Measurements from ENCODE around the gene CGRRF1. TPM values are rescaled to one million over a fixed set of nuclear protein-coding genes. Genes with fewer than 3 reads are reported as not detected.

Gene CGRRF1
- total RNA-seq, 1 experiment from 2014 or later = 19.1 TPM

- H3K27ac ChIP-seq (ENCODE audit: insufficient read length, low read depth, low read length) = peak overlapping the region; percentile 91
- no peak overlapping the region for H3K56ac ChIP-seq (ENCODE audit: insufficient read length, low read depth, low read length)
- no peak overlapping the region for H3T11ph ChIP-seq (ENCODE audit: low read length)
- H3K14ac ChIP-seq (ENCODE audit: insufficient read depth, low read length) = peak overlapping the region; percentile 66; the same call in 1 of the 2 replicates
- no peak for DNase-seq
- H4K20me1 ChIP-seq (ENCODE audit: control insufficient read depth, insufficient read depth, insufficient read length) = no peaks in the 10 kb centered on the region
- no peaks in the 10 kb centered on the region for H3K27me3 ChIP-seq (ENCODE audit: insufficient read depth, low read length)
- no peaks in the 10 kb centered on the region for H3K9me3 ChIP-seq (ENCODE audit: control insufficient read depth, low read depth, low read length)
- H3K36me3 Mint-ChIP-seq (ENCODE audit: insufficient read depth in 1 of 3, low read depth in 3 of 3) = peaks cover 2 to 5% (median 4%) of the 10 kb centered on the region in 3 experiments; a peak in 4 of 7 replicates
- no peak overlapping the region for H2BK20ac ChIP-seq (ENCODE audit: low read depth, low read length, poor library complexity, severe bottlenecking)
- no peak overlapping the region for H2AK5ac ChIP-seq (ENCODE audit: insufficient read length, low read length)
- no peak overlapping the region for H3K4ac ChIP-seq (ENCODE audit: low read depth, low read length)
- H3K27me3 Mint-ChIP-seq (ENCODE audit: low read depth) = no peaks in the 10 kb centered on the region
- no peak overlapping the region for H2BK120ac ChIP-seq (ENCODE audit: low read depth, low read length, poor library complexity, severe bottlenecking)
- WGBS (ENCODE audit: extremely low coverage, insufficient read length, low lambda C conversion rate) = 100% methylated on average over 1 of the region's 5 CpGs
- H2AFZ ChIP-seq (ENCODE audit: low read length) = peak overlapping the region; percentile 88
- H3K79me1 ChIP-seq (ENCODE audit: insufficient read depth, low read depth, low read length, poor library complexity, severe bottlenecking) = peaks cover 4% of the 10 kb centered on the region
- H3K9me3 Mint-ChIP-seq = no peaks in the 10 kb centered on the region; a peak in 1 of 5 replicates
- TF ChIP-seq, protein P1, sequence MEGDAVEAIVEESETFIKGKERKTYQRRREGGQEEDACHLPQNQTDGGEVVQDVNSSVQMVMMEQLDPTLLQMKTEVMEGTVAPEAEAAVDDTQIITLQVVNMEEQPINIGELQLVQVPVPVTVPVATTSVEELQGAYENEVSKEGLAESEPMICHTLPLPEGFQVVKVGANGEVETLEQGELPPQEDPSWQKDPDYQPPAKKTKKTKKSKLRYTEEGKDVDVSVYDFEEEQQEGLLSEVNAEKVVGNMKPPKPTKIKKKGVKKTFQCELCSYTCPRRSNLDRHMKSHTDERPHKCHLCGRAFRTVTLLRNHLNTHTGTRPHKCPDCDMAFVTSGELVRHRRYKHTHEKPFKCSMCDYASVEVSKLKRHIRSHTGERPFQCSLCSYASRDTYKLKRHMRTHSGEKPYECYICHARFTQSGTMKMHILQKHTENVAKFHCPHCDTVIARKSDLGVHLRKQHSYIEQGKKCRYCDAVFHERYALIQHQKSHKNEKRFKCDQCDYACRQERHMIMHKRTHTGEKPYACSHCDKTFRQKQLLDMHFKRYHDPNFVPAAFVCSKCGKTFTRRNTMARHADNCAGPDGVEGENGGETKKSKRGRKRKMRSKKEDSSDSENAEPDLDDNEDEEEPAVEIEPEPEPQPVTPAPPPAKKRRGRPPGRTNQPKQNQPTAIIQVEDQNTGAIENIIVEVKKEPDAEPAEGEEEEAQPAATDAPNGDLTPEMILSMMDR (conservative IDR thresholded peaks at IDR 0.05) = no peak
- H3K27ac Mint-ChIP-seq = peak overlapping the region; percentile 96 to 97 (median 97)
- H3K4me1 ChIP-seq (ENCODE audit: insufficient read depth, low read length) = no peaks in the 10 kb centered on the region; the same call in 1 of the 2 replicates
- H2BK12ac ChIP-seq (ENCODE audit: insufficient read length, low read depth, low read length) = no peak overlapping the region
- peak overlapping the region; percentile 31 for H2BK5ac ChIP-seq (ENCODE audit: insufficient read length, low read length)
- H4K5ac ChIP-seq (ENCODE audit: insufficient read length, low read depth, low read length) = peak overlapping the region; percentile 70
- peak overlapping the region; percentile 39 for H3K18ac ChIP-seq (ENCODE audit: insufficient read length, low read depth, low read length)
- no peak overlapping the region for H3K23ac ChIP-seq (ENCODE audit: insufficient read length, low read depth, low read length)
- peaks cover 12% of the 10 kb centered on the region for H3K23me2 ChIP-seq (ENCODE audit: insufficient read length, low read depth, low read length, poor library complexity, severe bottlenecking)
- H3K4me3 Mint-ChIP-seq = peak overlapping the region; percentile 82 to 84
- H4K8ac ChIP-seq (replicated peaks; ENCODE audit: insufficient read length, low read depth, low read length) = peak overlapping the region; percentile 83
- peak overlapping the region; percentile 81 for H3K9ac ChIP-seq (ENCODE audit: extremely low read depth, insufficient read length, low read length)
- H3K4me2 ChIP-seq (ENCODE audit: insufficient read depth, insufficient read length, low read length) = peak overlapping the region; percentile 95
- H4K91ac ChIP-seq (ENCODE audit: insufficient read length, low read depth, low read length) = no peak overlapping the region
- peaks cover 41 to 56% of the 10 kb centered on the region in 2 experiments for H3K4me1 Mint-ChIP-seq
- no peak overlapping the region for H2BK15ac ChIP-seq (ENCODE audit: low read depth, low read length)
- H3K79me2 ChIP-seq (ENCODE audit: insufficient read depth, low read length) = peaks cover 21% of the 10 kb centered on the region; the same call in 1 of the 2 replicates
Measured at GRCh38 chr14:54489318-54489683, 20.4 kb upstream of the CGRRF1 start.

Data from H9 (cell line).